Mucosa of rectum (tissue), 2 donors: ENCODE measurements around the gene ZMYM2.
"Not testable (repeated sequence)": the region's sequence is repeated elsewhere in the genome, so short reads cannot be mapped to it uniquely, and the experiment has no call there.

Experiments
- H3K27ac ChIP-seq, 2 donors: one replicate each; pipeline ENCODE4 v1.7.0; 2013; ENCODE audit warnings: inconsistent platforms in 2 of 2, low read depth in 2 of 2, low read length in 2 of 2
- H3K27me3 ChIP-seq, 2 donors: one replicate each; pipeline ENCODE4 v1.7.0; 2013; ENCODE audit warnings: low read length in 2 of 2; ENCODE audit not compliant: control insufficient read depth in 2 of 2, insufficient read depth in 2 of 2
- H3K36me3 ChIP-seq, 2 donors: one replicate each; pipeline ENCODE4 v1.7.0; 2013; ENCODE audit warnings: low read length in 2 of 2; ENCODE audit not compliant: control insufficient read depth in 2 of 2, insufficient read depth in 2 of 2
- H3K4me1 ChIP-seq, 2 donors: one replicate each; pipeline ENCODE4 v1.7.0; 2013; ENCODE audit warnings: low read length in 2 of 2, mild to moderate bottlenecking in 1 of 2; ENCODE audit not compliant: control insufficient read depth in 2 of 2, insufficient read depth in 2 of 2
- H3K4me3 ChIP-seq, 2 donors: one replicate each; pipeline ENCODE4 v1.7.0; 2013; ENCODE audit warnings: low read length in 2 of 2
- H3K9ac ChIP-seq, 2 donors: one replicate each; pipeline ENCODE4 v1.7.0; 2013; ENCODE audit warnings: low read length in 2 of 2, low read depth in 1 of 2, mild to moderate bottlenecking in 1 of 2
- H3K9me3 ChIP-seq, 2 donors: one replicate each; pipeline ENCODE4 v1.7.0; 2013; ENCODE audit warnings: low read length in 2 of 2; ENCODE audit not compliant: control insufficient read depth in 2 of 2
- donor health status: healthy.
- donor health status: Normal muscosa, but diverticular disease.

The ZMYM2 gene

DNA sequence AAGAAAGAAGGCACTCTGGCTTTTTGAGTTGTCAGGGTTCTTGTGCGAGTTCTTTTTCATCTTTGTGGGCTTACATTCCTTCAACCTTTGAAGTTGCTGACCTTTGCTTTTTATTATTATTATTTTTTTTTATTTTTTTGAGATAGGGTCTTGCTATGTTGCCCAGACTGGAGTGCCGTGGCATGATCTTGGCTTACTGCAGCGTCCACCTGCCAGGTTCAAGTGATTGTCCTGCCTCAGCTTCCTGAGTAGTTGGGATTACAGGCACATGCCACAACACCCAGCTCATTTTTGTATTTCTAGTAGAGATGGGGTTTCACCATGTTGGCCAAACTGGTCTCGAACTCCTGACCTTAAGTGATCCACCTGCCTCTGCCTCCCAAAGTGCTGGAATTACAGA is 84.1 kb downstream of the ZMYM2 start:
- H3K9ac ChIP-seq, H3K4me3 ChIP-seq, H3K27ac ChIP-seq, H3K27me3 ChIP-seq, H3K9me3 ChIP-seq, H3K4me1 ChIP-seq: not testable (repeated sequence)
- peaks cover 19 to 22% of the 10 kb centered on the region in 2 donors for H3K36me3 ChIP-seq

DNA sequence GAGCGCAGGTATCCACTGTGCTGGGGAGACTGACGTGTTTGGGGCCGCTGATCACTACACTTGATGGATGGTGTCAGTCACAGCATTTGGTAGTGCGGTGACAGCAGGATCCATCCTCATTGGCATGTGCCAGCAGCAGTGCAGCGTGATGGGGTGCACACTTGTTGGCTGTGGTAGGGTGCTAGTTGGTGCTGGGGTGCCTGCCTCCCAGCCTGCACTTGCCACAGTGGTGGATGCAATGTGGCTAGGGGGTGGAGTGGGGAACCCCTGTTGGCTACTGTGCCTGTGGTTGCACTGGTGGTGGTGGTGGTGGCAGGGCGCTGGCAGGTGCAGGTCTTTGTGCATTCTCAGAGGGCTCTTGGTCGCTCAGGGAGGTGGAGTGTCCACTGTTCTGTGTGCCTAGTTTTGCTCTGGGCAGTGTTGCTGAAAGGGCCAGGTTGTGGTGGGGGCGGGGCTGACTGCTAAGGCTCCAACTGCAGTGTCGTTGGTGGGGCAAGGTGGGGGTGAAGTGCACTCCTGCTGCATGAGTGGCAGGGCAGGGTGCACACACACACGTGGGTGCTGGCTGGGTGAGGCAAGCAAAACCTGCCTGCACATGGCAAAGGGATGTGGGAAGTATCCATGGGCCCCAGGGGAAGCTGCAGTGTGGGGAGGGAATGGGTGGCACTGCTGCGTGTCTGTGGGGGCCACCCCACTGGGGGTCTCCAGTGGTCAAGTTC is 84.8 kb downstream of the ZMYM2 start:
- no peak overlapping the region for H3K4me3 ChIP-seq
- H3K9ac ChIP-seq: no peak overlapping the region
- no peaks in the 10 kb centered on the region for H3K9me3 ChIP-seq
- H3K27me3 ChIP-seq: no peaks in the 10 kb centered on the region
- H3K36me3 ChIP-seq: peaks cover 13 to 16% of the 10 kb centered on the region in 2 donors
- no peak overlapping the region for H3K27ac ChIP-seq
- no peaks in the 10 kb centered on the region for H3K4me1 ChIP-seq

DNA sequence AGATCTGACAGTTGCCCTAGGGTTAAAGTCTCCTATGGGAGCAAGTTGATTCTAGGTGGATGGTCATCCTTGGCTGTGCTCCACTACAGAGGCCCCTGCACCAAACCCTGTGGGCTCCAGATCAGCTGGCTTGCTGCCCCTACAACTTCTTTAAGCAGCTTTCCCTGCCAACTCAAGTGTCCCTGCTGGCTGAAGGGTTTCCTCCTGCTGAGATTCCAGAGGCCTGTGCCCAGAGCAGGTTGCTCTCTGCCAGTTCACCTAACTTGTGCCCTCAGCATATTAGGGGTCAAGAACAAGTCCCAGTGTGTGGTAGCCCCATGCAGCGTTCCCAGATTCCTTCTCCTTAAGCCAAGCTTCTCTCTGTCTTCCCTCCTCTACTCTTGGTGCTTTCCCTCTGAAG is 85.6 kb downstream of the ZMYM2 start:
- Histone ChIP-seq H3K36me3 (peaks cover 13 to 14% of the 10 kb centered on the region in 2 donors), H3K27ac (no peak overlapping the region)

DNA sequence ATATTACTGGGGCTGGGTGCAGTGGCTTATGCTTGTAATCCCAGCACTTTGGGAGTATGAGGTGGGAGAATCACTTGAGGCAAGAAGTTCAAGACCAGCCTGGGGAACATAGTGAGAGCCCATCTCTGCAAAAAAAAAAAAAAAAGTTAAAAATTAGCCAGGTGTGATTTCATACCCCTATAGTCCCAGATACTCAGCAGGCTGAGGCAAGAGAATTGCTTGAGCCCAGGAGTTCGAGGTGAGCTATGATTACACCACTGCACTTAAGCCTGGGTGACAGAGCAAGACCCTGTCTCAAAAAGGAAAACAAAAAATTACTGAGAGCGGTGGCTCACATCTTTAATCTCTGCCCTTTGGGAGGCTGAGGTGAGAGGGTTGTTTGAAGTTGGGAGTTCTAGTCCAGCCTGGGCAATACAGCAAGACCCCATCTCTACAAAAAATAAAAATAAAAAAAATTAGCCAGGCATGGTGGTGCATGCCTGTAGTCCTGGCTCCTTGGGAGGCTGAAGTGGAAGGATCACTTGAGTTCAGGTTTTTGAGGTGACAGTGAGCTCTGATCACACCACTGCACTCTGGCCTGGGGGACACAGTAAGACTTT is 87.5 kb downstream of the ZMYM2 start:
- H3K36me3 ChIP-seq: peaks cover 13 to 14% of the 10 kb centered on the region in 2 donors
- no peaks in the 10 kb centered on the region for H3K9me3 ChIP-seq
- no peak overlapping the region for H3K4me3 ChIP-seq
- H3K9ac ChIP-seq: no peak overlapping the region
- no peak overlapping the region for H3K27ac ChIP-seq
- H3K4me1 ChIP-seq: no peaks in the 10 kb centered on the region
- no peaks in the 10 kb centered on the region for H3K27me3 ChIP-seq

More for the DNA sequence above, 85.6 kb downstream of the ZMYM2 start:
- no peaks in the 10 kb centered on the region for H3K27me3 ChIP-seq
- H3K9ac ChIP-seq: no peak overlapping the region
- no peak overlapping the region for H3K4me3 ChIP-seq
- H3K9me3 ChIP-seq: no peaks in the 10 kb centered on the region
- no peaks in the 10 kb centered on the region for H3K4me1 ChIP-seq

DNA sequence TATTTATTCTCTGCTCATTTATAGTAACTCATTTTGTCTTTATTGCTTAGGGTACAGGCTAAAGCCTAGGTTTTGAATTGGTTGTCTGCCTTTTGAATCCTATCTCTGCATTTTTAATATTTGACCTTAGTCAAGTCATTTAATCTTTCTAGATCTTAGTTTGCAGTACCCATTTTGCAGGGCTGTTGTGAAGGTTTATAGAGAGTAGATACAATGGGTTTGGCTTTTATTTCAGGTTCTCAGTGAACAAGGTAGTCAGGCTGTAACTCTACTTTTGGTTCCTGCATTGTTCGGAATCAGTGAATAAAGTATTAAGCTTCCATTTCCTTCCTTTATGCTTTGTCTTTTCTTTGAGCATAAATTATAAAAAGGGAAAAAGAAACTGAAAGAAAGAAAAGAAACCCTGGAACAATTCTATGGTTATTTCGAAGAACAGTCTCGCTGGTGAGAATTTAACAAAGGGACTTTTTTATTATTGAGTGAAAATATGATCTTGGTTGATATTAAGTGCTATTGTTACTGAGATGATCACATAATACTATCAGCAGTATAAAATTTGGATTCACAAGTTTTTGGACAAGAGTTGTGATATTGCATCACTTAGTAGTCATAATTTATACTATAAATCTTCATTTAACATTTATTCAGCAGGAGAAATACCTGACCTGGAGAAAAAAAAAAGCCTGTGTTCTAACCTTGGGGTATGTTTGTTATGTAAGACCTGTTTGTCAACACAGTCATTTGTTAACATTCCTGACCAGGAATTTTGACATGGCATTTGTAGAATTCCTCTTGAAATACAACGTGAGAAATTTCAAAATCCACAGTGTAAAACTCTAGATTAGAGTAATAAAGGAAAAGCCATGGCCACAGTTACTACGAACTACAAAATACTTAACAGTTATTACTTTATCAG is 91.3 kb downstream of the ZMYM2 start:
- Histone ChIP-seq H3K27me3 (no peaks in the 10 kb centered on the region), H3K9ac (no peak overlapping the region), H3K9me3 (no peaks in the 10 kb centered on the region), H3K27ac (no peak overlapping the region), H3K36me3 (peaks cover 11 to 19% of the 10 kb centered on the region in 2 donors), H3K4me1 (no peaks in the 10 kb centered on the region), H3K4me3 (no peak overlapping the region)

DNA sequence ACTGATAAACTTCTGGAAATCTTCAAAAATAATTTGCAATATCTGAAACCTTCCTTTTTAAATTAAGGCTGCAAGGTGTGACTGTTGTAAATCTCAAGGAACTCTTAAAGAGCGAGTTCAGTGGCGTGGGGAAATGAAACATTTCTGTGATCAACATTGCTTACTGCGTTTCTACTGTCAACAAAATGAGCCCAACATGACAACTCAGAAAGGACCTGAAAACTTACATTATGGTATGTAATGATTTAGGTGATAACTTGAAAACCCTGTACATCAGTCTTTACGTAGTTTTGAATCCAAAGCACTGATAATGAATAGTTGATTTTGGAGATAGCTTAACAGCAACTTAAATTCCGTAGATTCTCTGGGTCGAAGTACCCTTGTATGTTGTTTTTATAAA is 92.8 kb downstream of the ZMYM2 start:
- H3K36me3 ChIP-seq: peaks cover 23 to 32% of the 10 kb centered on the region in 2 donors
- H3K4me1 ChIP-seq: no peaks in the 10 kb centered on the region
- no peak overlapping the region for H3K4me3 ChIP-seq
- no peak overlapping the region for H3K27ac ChIP-seq
- no peaks in the 10 kb centered on the region for H3K9me3 ChIP-seq
- no peak overlapping the region for H3K9ac ChIP-seq
- H3K27me3 ChIP-seq: no peaks in the 10 kb centered on the region

DNA sequence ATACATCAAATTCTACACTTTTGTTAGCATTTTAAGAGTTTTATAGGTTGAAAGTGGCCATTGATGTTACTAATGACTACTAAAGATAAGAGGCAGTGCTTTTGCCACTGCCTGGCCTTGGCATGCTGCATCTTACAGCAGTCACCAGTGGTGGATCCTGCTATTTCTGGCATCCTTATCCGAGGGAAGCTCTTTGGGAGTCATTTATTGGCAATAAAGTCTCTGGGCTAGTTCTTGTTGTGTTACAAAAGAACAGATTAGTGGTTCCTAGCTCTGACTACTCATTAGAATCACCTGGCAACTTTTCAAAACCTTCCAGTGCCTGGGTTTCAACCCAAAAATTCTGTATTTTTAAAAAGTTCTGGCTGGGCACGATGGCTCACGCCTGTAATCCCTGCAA is 94.5 kb downstream of the ZMYM2 start:
- Histone ChIP-seq H3K27me3 (no peaks in the 10 kb centered on the region), H3K9ac (no peak overlapping the region), H3K36me3 (peaks cover 29 to 36% of the 10 kb centered on the region in 2 donors), H3K4me3 (no peak overlapping the region), H3K9me3 (no peaks in the 10 kb centered on the region), H3K27ac (no peak overlapping the region), H3K4me1 (no peaks in the 10 kb centered on the region)

DNA sequence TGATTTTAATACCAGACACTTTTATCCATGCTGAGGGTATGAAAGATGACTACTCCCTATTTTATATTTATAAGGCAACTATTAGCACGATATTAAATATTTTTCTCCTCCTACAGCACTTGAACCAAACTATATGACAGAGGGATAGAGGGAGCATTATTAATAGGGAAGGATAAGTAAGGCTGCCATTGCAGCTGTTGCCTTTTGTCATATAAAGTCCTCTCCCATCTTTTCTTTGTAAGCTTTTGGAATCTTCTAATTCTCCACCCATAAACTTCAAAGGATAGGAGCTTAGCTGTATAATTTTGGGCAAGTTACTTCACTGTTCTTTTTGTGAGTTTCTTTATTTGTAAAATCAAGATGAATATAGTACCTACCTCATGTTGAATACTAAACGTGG is 95.4 kb downstream of the ZMYM2 start:
- Histone ChIP-seq H3K9me3 (no peaks in the 10 kb centered on the region), H3K4me3 (no peak overlapping the region), H3K27ac (no peak overlapping the region), H3K4me1 (no peaks in the 10 kb centered on the region), H3K27me3 (no peaks in the 10 kb centered on the region), H3K36me3 (peaks cover 35 to 44% of the 10 kb centered on the region in 2 donors), H3K9ac (no peak overlapping the region)

DNA sequence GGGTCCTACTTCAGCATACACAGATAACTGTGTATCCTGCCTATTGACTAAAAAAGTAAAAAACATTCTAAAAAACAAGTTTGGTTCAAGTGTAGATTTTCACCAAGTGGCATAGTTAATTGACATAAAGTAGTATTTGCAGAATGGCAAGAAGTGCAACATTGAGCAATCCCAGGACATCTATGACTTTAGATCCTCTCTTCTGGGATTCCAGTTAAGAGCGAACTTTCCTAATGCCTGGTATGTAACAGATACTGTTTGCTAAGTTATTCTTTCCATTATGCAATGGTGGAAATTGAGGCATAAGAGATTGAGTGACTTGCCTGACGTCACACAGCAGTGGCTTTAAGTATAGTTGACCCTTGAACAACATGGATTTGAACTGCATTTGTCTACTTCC is 96.1 kb downstream of the ZMYM2 start:
- no peak overlapping the region for H3K4me3 ChIP-seq
- H3K9ac ChIP-seq: no peak overlapping the region
- H3K4me1 ChIP-seq: no peaks in the 10 kb centered on the region
- no peaks in the 10 kb centered on the region for H3K27me3 ChIP-seq
- no peak overlapping the region for H3K27ac ChIP-seq
- no peaks in the 10 kb centered on the region for H3K9me3 ChIP-seq
- H3K36me3 ChIP-seq: peaks cover 40 to 49% of the 10 kb centered on the region in 2 donors

DNA sequence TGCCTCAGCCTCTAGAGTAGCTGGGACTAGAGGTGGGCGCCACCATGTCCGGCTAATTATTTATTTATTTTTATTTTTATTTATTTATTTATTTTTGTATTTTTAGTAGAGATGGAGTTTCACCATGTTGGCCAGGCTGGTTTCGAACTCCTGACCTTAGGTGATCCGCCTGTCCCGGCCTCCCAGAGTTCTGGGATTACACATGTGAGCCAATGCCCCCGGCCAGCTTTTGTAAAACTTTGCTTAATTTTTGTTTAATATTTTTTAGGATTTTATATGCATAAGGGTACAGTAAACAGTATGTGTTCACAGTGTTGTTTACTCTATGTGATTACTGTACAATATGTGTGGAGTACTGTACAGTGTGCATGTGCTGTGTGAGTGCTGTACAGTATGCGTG is 98.7 kb downstream of the ZMYM2 start:
- peaks cover 53 to 59% of the 10 kb centered on the region in 2 donors for H3K36me3 ChIP-seq
- H3K9me3 ChIP-seq: no peaks in the 10 kb centered on the region
- no peak overlapping the region for H3K27ac ChIP-seq
- no peak overlapping the region for H3K9ac ChIP-seq
- H3K4me1 ChIP-seq: no peaks in the 10 kb centered on the region
- no peaks in the 10 kb centered on the region for H3K27me3 ChIP-seq
- H3K4me3 ChIP-seq: no peak overlapping the region
